HL-60 (cell line): Measurements from ENCODE around the gene MGAT4A.

Source experiments
- DNase-seq, 2 experiments: peaks; one replicate each; pipeline ENCODE4 v3.0.0-alpha.2; 2010 to 2020; ENCODE audit warnings: low read depth in 1 of 2, low spot score in 1 of 2
- H3K27ac ChIP-seq: fragments of 250-450 bp; sonication (Bioruptor Pico); replicated peaks from 2 replicates; pipeline ENCODE4 v1.5.1; 2020; ENCODE audit warnings: mild to moderate bottlenecking, moderate library complexity
- H3K27me3 ChIP-seq: fragments of 250-450 bp; sonication (Bioruptor Pico); 2 replicates; pipeline ENCODE4 v1.5.1; 2021; ENCODE audit warnings: mild to moderate bottlenecking, moderate library complexity; ENCODE audit not compliant: insufficient read depth, poor library complexity, severe bottlenecking
- H3K4me3 ChIP-seq: replicated peaks from 2 replicates; pipeline ENCODE4 v1.5.1; 2011; ENCODE audit warnings: mild to moderate bottlenecking, control low read depth, low read length; ENCODE audit not compliant: insufficient read depth
- CTCF ChIP-seq: IDR thresholded peaks from one replicate; pipeline ENCODE4 v1.5.1; 2011; ENCODE audit warnings: low read length, control low read depth, inconsistent platforms; ENCODE audit not compliant: insufficient read depth
- GABPA ChIP-seq: IDR thresholded peaks from 2 replicates; pipeline ENCODE4 v1.6.1; 2012; ENCODE audit warnings: low read depth
- POLR2AphosphoS5 ChIP-seq: IDR thresholded peaks from 2 replicates; pipeline ENCODE4 v1.6.1; 2012; ENCODE audit warnings: low read depth
- REST ChIP-seq: IDR thresholded peaks from 2 replicates; pipeline ENCODE4 v1.6.1; 2012; ENCODE audit warnings: low read depth; ENCODE audit not compliant: insufficient replicate concordance
- SPI1 ChIP-seq: IDR thresholded peaks from 2 replicates; pipeline ENCODE4 v1.6.1; 2012; ENCODE audit warnings: low read depth, mild to moderate bottlenecking, borderline replicate concordance

Gene MGAT4A

GRCh38 chr2:98579926-98580325, 151.0 kb downstream of the MGAT4A start:
- TF ChIP-seq SPI1 (no peak), REST (no peak), CTCF (no peak), GABPA (no peak), POLR2AphosphoS5 (no peak)
- no peak overlapping the region for H3K27ac ChIP-seq
- DNase-seq: no peak
- H3K27me3 ChIP-seq: no peaks in the 10 kb centered on the region
- H3K4me3 ChIP-seq: no peak overlapping the region

GRCh38 chr2:98578231-98578630, 152.7 kb downstream of the MGAT4A start:
- no peak for TF ChIP-seq SPI1
- TF ChIP-seq GABPA: no peak
- TF ChIP-seq REST: no peak
- no peak for TF ChIP-seq POLR2AphosphoS5
- no peak for TF ChIP-seq CTCF
- Histone ChIP-seq H3K27me3 (no peaks in the 10 kb centered on the region), H3K27ac (no peak overlapping the region), H3K4me3 (no peak overlapping the region)
- DNase-seq: no peak

- no peak for DNase-seq
- no peak for TF ChIP-seq CTCF
- no peak for TF ChIP-seq REST
- no peak for TF ChIP-seq POLR2AphosphoS5
- TF ChIP-seq GABPA: no peak
- TF ChIP-seq SPI1: no peak
- H3K4me3 ChIP-seq: no peak overlapping the region
These were observed 153.6 kb downstream of the MGAT4A start for GRCh38 chr2:98577313-98577712.

More at GRCh38 chr2:98577313-98577712, 153.6 kb downstream of the MGAT4A start:
- no peaks in the 10 kb centered on the region for H3K27me3 ChIP-seq
- no peak overlapping the region for H3K27ac ChIP-seq
